Thyroid gland (tissue), 4 donors: ENCODE data around the gene ZNF496. TPM values are rescaled to one million over a fixed set of nuclear protein-coding genes. Genes with fewer than 3 reads are reported as not detected.
A peak's percentile ranks its signal among the peaks of the same experiment; 100 is the strongest.

Source experiments
- DNase-seq, 2 donors: peaks; one replicate each; pipeline ENCODE4 v3.0.0-alpha.2; 2019
- H3K27ac ChIP-seq, 3 donors: fragments of 200-600 bp; sonication (generic); 1 replicate in 2 of 3; 2 replicates in 1 of 3; pipeline ENCODE4 v1.5.1; 2016 to 2019; ENCODE audit warnings: mild to moderate bottlenecking in 1 of 3, moderate library complexity in 1 of 3
- H3K27me3 ChIP-seq: fragments of 200-600 bp; sonication (generic); one replicate; pipeline ENCODE4 v1.5.1; 2019
- H3K36me3 ChIP-seq, 2 donors: fragments of 200-600 bp; sonication (generic); one replicate each; pipeline ENCODE4 v1.5.1; 2016 to 2019
- H3K4me1 ChIP-seq, 2 donors: fragments of 200-600 bp; sonication (generic); one replicate each; pipeline ENCODE4 v1.5.1; 2017 to 2019
- H3K4me3 ChIP-seq, 3 donors: fragments of 200-600 bp; sonication (generic); replicated peaks in 1 of 3; 1 replicate in 2 of 3; 2 replicates in 1 of 3; pipeline ENCODE4 v1.5.1; 2016; ENCODE audit warnings: mild to moderate bottlenecking in 1 of 3
- H3K9me3 ChIP-seq: fragments of 200-600 bp; sonication (generic); one replicate; pipeline ENCODE4 v1.5.1; 2017
- CTCF ChIP-seq, 6 experiments: fragments of 200-600 bp in 3 of 6; fragments of 450-650 bp in 3 of 6; sonication (generic) in 3 of 6; IDR thresholded peaks; one replicate each; pipeline ENCODE4 v1.5.1; 2016 to 2019; ENCODE audit warnings: antibody characterized with exemption in 6 of 6, mild to moderate bottlenecking in 2 of 6, inconsistent platforms in 1 of 6, moderate library complexity in 1 of 6
- POLR2A ChIP-seq, 2 donors: fragments of 450-650 bp; IDR thresholded peaks; one replicate each; pipeline ENCODE4 v1.6.1; 2017; ENCODE audit warnings: antibody characterized with exemption in 2 of 2, mild to moderate bottlenecking in 2 of 2, moderate library complexity in 1 of 2
- WGBS, 2 donors: methylation state at CpG; one replicate each; pipeline ENCODE4 v1.1.5; 2017; 5-methylcytosine and 5-hydroxymethylcytosine counted together
- intact Hi-C: fragments of 100-400 bp; cut with DNase I; formaldehyde crosslinking; loops from one replicate; pipeline ENCODE4 v1.15.1; 2023
- total RNA-seq, 4 donors: library from RNA; depleted of rRNA; stranded (reverse); fragments of >200 nt; gene quantifications; one replicate each; pipeline ENCODE4 v1.2.3, GENCODE V29; 2016

ZNF496 gene
- total RNA-seq, 4 donors from 2014 or later, result 34.0 to 78.6 (median 51.9) TPM

- DNase-seq, result peak; percentile 67 to 69
- Histone ChIP-seq H3K36me3 (no peaks in the 10 kb centered on the region), H3K9me3 (no peaks in the 10 kb centered on the region), H3K27ac (peak overlapping the region; percentile 43 to 72 (median 54)), H3K4me3 (no peak overlapping the region), H3K27me3 (no peaks in the 10 kb centered on the region), H3K4me1 (peaks cover 30 to 53% of the 10 kb centered on the region in 2 donors)
- TF ChIP-seq CTCF (IDR thresholded peaks at IDR 0.05) (no peak), POLR2A (IDR thresholded peaks at IDR 0.05) (peak in 1 of 2 donors; percentile 21)
- WGBS, 2 donors, result 23 to 27% methylated on average over 11 of the region's 11 CpGs
- intact Hi-C loops, result no loop called here
These were observed 29.5 kb upstream of the ZNF496 start for GRCh38 chr1:247360991-247361731.

- WGBS, 2 donors, result 80 to 85% methylated on average over 13 of the region's 13 CpGs
- no peaks in the 10 kb centered on the region for H3K36me3 ChIP-seq
- no peaks in the 10 kb centered on the region for H3K9me3 ChIP-seq
- peaks cover 30 to 56% of the 10 kb centered on the region in 2 donors for H3K4me1 ChIP-seq
- no peaks in the 10 kb centered on the region for H3K27me3 ChIP-seq
- TF ChIP-seq CTCF (IDR thresholded peaks at IDR 0.05), result no peak
- no peak for TF ChIP-seq POLR2A (IDR thresholded peaks at IDR 0.05)
- H3K4me3 ChIP-seq, result no peak overlapping the region
- DNase-seq, result no peak
- peak overlapping the region; percentile 43 to 72 (median 54) for H3K27ac ChIP-seq
- intact Hi-C loops, result no loop called here
These were observed 28.6 kb upstream of the ZNF496 start for GRCh38 chr1:247360116-247360898.

- TF ChIP-seq POLR2A (IDR thresholded peaks at IDR 0.05) (no peak), CTCF (IDR thresholded peaks at IDR 0.05) (no peak)
- intact Hi-C loops, result no loop called here
- Histone ChIP-seq H3K36me3 (no peaks in the 10 kb centered on the region), H3K27me3 (no peaks in the 10 kb centered on the region), H3K4me3 (no peak overlapping the region), H3K4me1 (peaks cover 30 to 56% of the 10 kb centered on the region in 2 donors), H3K27ac (peak overlapping the region in 1 of 3 donors; percentile 54), H3K9me3 (no peaks in the 10 kb centered on the region)
- WGBS, 2 donors, result 93 to 95% methylated on average over 6 of the region's 6 CpGs
- DNase-seq, result no peak
These were observed 27.9 kb upstream of the ZNF496 start for GRCh38 chr1:247359559-247359958.

- no peaks in the 10 kb centered on the region for H3K9me3 ChIP-seq
- peaks cover 30 to 56% of the 10 kb centered on the region in 2 donors for H3K4me1 ChIP-seq
- intact Hi-C loops, result no loop called here
- no peak overlapping the region for H3K4me3 ChIP-seq
- TF ChIP-seq CTCF (IDR thresholded peaks at IDR 0.05), result no peak
- no peak for TF ChIP-seq POLR2A (IDR thresholded peaks at IDR 0.05)
- no peaks in the 10 kb centered on the region for H3K36me3 ChIP-seq
- WGBS, 2 donors, result 83 to 96% methylated on average over 5 of the region's 5 CpGs
- no peak overlapping the region for H3K27ac ChIP-seq
- DNase-seq, result no peak
- H3K27me3 ChIP-seq, result no peaks in the 10 kb centered on the region
These were observed 27.3 kb upstream of the ZNF496 start for GRCh38 chr1:247358920-247359319.

- no peaks in the 10 kb centered on the region for H3K9me3 ChIP-seq
- DNase-seq, result peak; percentile 91
- peak overlapping the region; percentile 65 to 93 (median 90) for H3K27ac ChIP-seq
- intact Hi-C loops, result no loop called here
- 23 to 26% methylated on average over 6 of the region's 6 CpGs for WGBS, 2 donors
- no peaks in the 10 kb centered on the region for H3K36me3 ChIP-seq
- TF ChIP-seq POLR2A (IDR thresholded peaks at IDR 0.05), result peak in 1 of 2 donors; percentile 55
- no peak for TF ChIP-seq CTCF (IDR thresholded peaks at IDR 0.05)
- no peaks in the 10 kb centered on the region for H3K27me3 ChIP-seq
- H3K4me3 ChIP-seq, result no peak overlapping the region
- H3K4me1 ChIP-seq, result peaks cover 30 to 56% of the 10 kb centered on the region in 2 donors
These were observed 26.1 kb upstream of the ZNF496 start for GRCh38 chr1:247357781-247358211.
